GM18511 (cell line): ENCODE measurements around the gene CALN1.
"Not testable (repeated sequence)": the region's sequence is repeated elsewhere in the genome, so short reads cannot be mapped to it uniquely, and the experiment has no call there.

ENCODE experiments used
- ATAC-seq: cut with Tn5 transposase; IDR thresholded peaks from one replicate; pipeline ENCODE4 v1.9.1; 2021; ENCODE audit warnings: mild to moderate bottlenecking, moderate library complexity; ENCODE audit not compliant: unreplicated experiment

The CALN1 gene

DNA sequence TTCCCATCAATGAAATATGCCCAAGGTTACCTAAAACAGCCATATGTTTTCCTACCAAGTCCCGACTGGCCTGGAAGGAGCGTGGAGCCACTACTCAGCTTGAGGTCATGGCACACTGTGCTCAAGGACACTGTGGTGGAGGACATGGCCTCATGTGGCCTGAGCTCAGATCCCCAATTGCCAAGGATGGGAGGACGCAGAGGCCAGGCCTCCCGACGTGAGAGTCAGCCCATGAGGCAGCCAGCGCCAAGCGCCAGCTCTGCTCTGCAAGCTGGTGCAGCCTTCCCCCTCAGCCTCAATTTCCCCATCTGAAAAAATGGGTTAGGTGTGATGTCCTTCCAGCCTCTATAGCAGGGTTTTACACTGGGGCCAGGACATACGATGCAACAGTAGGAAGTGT is 302.6 kb downstream of the CALN1 start:
- ATAC-seq, result no peak

DNA sequence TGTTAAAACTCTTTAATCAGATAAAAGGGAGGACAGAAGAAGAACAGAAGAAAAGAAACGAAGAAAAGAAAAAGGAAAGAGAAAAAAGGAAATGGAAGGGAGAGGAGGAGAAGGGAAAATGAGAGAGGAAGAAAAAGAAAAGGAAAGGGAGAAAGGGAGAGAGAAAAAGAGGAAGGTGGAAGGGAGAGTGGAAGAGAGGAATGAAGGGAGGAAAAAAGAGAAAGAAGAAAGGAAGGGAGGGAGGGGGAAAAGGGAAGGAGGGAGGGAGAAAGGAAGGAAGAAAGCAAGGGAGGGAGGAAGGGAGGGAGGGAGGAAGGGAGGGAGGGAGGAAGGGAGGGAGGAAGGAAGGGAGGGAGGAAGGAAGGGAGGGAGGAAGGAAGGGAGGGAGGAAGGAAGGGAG is 305.7 kb downstream of the CALN1 start:
- no peak for ATAC-seq

DNA sequence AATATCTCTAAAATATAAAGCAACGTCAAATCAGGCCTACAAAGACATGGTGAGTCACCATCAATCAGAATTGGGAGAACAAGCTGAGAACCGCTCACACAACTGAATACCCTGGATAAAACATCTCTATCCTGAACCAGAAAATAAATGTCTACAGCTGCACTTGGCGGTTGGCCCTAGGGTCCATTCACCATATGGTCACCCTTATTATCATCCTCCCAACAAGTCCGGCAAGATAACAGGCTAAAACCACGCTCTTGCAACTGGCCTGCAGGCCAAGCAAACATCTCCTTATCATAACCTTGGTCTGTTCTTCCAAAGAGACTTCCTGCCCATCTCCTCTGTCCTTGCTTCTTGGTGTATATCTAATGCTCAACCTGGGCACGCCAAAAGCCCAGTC is 310.7 kb downstream of the CALN1 start:
- ATAC-seq, result no peak

GRCh38 chr7:72099784-72100183 is 312.4 kb downstream of the CALN1 start:
- no peak for ATAC-seq

DNA sequence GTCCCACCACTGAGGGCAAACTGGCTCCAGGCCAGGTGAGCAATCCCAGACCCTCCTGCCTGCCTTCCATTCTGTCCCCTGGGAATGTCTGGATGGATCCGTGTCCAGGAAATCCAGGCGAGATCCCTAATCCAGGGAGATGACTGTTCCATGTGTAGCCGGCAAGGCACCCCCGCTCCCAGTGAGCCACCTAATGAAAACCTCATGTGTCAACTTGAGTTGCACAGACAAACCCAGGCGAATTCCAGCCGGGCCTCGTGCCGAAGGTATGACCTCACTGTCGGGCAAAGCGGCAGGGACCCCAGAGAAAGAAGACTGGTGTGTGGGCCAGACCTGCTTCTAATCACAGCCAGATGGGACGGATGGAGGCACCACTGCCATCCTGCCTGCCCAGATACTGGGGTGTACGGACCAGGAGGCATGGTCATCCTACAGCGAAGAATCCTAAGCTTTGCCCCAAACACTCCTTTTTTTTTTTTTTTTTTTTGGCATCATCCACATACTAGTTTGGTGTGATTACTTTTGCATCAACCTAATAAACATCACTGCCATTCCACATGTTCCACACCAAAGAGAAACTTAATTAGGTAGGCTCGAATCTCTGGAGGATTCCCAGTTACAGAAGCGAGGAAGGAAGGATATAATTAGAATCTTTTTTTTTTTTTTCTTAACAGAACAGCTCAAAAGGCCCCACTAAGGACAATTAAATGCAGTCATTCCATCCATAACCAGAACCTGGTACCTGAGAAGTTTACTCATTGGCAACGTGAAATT is 313.1 kb downstream of the CALN1 start:
- ATAC-seq, result no peak

GRCh38 chr7:72097226-72097625 is 314.9 kb downstream of the CALN1 start:
- ATAC-seq, result no peak

DNA sequence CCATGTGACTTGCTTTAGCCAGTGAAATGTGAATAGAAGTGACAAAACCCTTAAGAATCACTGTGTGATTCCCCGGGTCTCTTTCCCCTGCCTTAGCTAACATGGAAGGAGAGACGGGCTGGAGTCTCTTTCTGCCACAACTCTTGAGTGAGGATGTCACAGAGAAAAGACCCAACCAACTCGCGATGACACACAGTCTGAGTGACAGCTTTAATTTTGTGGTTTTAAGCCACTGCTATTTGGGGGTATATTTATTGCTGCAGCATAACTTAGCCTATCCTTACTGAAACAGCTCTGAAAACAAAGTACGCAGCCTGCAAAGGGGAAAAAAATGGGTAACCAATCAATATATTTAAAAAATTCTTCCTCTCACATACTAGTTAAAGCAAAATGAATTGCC is 319.4 kb downstream of the CALN1 start:
- no peak for ATAC-seq

- ATAC-seq, result no peak
Measured at GRCh38 chr7:72087926-72088325, 324.2 kb downstream of the CALN1 start.

DNA sequence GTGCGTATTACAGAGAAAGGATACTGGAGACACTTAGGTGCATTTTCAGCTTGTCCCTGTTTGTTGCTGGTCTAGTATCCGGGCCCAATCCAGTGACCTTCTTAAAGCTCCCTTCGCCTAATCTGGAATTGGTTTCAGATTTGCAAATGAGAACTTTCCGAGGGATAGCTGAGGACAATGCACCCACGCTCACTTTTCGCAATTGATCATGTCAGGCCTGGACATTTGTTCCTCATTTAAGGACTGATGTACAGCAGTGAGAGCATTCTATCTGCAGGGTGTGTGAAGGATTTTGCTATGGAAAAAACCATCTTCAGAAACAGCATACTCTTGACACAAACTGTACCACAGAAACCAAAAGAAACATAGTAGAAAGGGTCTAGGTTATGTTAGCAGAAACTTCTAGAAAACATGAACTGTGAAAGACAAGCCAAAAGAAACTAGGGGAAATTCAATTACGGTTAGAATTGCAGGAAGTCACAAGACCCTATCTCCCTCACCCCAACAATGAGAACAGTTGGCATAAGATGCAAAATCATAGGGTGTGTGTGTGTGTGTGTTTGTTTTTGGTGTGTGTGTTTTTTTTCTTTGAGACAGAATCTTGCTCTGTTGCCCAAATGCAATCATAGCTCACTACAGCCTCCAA is 331.1 kb downstream of the CALN1 start:
- no peak for ATAC-seq

DNA sequence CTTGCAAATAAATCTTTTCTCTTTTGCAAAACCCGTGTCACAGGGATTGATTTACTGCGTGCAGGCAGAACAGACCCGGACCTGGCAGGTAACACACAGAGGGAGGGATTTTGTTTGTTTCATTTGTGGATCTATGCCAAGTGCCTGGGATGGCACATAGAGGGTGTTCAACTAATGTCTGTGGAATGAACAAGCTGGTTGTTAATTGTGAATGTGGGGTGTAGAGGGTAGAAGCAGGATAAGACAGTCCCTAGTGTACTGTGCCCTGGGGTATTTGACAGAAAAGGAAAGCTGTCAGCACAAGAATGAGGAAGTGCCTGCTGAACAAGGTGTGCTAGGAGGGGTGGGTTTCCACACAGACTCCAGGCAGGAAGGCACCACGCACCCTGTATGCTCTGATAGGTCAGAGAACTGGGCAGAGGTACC is 331.8 kb downstream of the CALN1 start:
- ATAC-seq, result no peak

- no peak for ATAC-seq
Measured at GRCh38 chr7:72078856-72079255, 333.3 kb downstream of the CALN1 start.

- ATAC-seq, result no peak
Measured at GRCh38 chr7:72078301-72078700, 333.8 kb downstream of the CALN1 start.

DNA sequence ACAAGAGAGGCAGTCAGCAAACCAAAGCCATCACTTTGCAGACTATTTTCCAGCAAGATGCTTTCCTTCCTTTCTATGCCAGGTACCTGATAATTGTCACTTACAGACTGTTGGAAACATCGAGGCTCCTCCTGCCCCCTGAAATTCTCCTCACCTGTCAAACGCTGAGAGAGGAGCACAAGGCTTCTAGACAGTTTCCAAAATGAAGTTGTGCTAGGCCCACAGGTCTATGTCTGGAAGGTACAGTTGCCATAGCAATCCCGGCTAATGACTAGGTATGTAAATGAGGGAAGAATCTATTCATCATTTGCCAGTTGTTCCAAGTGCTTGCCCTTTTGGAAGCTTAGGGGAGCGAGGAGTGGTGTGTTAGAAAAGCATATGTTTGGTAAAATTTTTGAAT is 334.4 kb downstream of the CALN1 start:
- no peak for ATAC-seq

DNA sequence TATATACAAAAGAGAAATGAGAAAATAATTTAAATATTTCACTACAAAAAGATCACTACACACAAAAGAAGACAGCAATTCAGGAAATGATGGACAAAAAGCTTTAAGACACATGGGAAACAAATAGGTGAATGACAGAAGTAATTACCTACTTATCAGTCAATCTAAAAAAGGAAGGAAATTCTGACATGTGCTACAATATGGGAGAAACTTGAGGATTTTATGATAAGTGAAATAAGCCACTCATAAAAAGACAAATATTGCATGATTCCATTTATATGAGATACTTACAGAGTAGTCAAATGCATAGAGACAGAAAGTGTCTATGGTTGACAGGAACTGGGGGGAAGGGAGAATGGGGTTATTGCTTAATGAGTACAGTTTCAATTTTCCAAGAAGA is 339.2 kb downstream of the CALN1 start:
- ATAC-seq, result no peak

DNA sequence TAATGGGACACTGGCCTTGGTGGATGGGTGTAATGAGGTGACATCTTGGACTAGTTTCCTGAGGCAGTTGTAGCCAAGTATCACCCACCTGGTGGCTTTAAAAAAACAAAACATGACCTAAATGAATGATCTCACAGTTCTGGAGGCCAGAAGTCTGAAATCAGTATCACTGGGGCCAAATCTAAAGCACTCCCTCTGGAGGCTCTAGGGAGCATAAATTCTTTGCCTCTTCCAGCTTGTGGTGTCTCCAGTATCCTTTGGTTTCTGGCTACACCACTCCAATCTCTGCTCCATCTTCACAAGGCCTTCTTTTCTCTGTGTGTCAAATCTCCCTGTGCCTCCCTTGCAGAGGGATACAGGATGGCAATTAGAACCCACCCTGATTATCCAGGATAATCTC is 342.9 kb downstream of the CALN1 start:
- ATAC-seq, result no peak

DNA sequence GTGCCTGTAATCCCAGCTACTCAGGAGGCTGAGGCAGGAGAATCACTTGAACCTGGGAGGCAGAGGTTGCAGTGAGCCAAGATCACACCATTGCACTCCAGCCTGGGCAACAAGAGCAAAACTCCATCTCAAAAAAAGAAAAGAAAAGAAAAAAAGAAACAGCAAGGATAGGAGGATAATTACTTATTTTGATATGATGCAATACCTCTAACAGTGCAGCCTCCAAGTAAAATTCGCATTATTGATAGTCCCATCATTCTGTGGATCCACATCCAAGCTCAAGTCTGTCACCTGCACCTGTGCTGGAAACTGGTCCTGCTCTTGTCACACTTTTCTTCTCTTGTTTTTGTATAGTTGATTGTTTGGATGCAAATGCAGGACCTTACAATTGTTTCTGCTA is 346.4 kb downstream of the CALN1 start:
- not testable (repeated sequence) for ATAC-seq

DNA sequence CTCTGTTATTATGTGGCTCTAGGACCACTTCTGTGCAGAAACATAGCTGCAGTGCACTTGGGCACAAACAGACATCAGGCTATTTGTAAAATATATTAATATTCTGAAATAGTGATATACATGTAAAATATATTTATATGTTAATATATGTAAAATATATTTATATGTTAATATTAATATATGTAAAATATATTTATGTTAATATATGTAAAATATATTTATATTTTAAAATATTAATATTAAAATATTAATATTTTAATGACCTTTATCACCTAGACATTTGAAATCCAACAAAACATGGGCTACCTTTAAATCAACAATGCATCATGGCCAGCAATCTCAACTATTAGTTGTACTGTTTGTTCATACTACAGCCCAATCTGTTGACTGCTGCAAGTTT is 347.2 kb downstream of the CALN1 start:
- no peak for ATAC-seq

- ATAC-seq, result no peak
Measured at GRCh38 chr7:72063330-72063729, 348.8 kb downstream of the CALN1 start.

GRCh38 chr7:72062666-72063065 is 349.5 kb downstream of the CALN1 start:
- no peak for ATAC-seq

DNA sequence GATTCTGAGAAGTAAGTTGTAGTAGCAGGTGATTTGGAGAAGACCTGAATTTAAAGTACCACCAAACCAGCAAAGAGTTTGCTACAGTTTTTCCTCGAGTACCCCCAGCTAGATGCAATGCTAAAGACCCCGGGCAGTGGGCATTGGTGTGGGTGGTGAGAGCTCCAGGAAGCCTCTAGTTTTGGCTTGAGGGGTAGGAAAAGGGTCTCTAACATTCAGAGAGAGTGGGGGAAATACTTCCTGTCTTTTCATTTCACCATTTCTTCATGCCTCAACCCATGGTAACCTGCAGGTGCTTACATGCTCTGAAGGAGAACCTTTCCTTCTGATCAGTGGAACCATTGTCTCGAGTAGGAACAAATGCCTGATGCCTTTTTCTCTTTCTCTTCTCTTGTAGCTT is 352.2 kb downstream of the CALN1 start:
- ATAC-seq, result no peak

GRCh38 chr7:72058579-72058978 is 353.6 kb downstream of the CALN1 start:
- ATAC-seq, result no peak

DNA sequence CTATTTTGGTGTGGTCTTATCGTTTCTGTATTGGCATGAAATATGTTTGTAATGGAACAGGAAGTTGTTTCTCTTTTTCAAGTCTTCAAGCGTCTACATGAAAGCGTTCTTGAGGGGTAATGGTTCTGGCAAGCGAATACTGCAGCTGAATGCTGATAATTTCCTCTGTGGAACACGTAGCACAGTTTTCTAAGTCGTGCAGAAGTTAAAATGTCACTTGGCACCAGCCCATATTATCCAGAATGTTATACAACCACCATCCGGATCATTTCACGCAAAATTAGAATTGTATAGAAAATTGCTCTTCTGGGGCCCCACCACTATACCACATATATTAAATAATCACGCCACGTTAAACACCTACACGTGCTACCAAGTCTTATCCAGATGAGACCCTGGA is 354.3 kb downstream of the CALN1 start:
- ATAC-seq, result no peak

DNA sequence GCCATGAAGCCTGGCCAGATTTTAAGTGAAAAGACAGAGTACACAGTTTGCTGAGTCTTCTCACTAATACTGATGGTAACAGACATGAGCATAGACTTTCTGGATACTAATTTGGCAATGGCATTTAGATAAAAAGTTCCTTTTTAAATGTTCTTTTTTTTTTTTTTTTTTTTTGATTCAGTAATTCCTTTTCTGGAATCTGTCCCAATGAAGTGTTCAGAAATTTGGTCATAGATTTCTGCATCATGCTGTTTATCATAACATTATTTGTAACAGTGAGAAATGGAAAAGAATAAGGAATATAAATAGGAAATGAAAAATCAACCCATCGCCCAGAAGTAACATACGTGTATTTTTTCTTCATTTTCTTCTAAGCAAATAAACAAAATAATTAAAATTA is 354.9 kb downstream of the CALN1 start:
- no peak for ATAC-seq
